SK-N-MC (cell line): Measurements from ENCODE around the gene CPHXL.

Experiments used
- EZH2 ChIP-seq: fragments of 200-600 bp; sonication (generic); IDR thresholded peaks from one replicate; pipeline ENCODE4 v1.6.1; 2017; ENCODE audit warnings: antibody characterized with exemption
- FOXP2 ChIP-seq: optimal IDR thresholded peaks from 2 replicates; pipeline ENCODE3; 2011; ENCODE audit warnings: mild to moderate bottlenecking, moderate library complexity; ENCODE audit not compliant: insufficient read depth; ENCODE audit errors: extremely low read length, control extremely low read depth
- POLR2AphosphoS5 ChIP-seq: IDR thresholded peaks from 2 replicates; pipeline ENCODE4 v1.6.1; 2012; ENCODE audit warnings: mild to moderate bottlenecking, low read depth, low read length, borderline replicate concordance

DNA sequence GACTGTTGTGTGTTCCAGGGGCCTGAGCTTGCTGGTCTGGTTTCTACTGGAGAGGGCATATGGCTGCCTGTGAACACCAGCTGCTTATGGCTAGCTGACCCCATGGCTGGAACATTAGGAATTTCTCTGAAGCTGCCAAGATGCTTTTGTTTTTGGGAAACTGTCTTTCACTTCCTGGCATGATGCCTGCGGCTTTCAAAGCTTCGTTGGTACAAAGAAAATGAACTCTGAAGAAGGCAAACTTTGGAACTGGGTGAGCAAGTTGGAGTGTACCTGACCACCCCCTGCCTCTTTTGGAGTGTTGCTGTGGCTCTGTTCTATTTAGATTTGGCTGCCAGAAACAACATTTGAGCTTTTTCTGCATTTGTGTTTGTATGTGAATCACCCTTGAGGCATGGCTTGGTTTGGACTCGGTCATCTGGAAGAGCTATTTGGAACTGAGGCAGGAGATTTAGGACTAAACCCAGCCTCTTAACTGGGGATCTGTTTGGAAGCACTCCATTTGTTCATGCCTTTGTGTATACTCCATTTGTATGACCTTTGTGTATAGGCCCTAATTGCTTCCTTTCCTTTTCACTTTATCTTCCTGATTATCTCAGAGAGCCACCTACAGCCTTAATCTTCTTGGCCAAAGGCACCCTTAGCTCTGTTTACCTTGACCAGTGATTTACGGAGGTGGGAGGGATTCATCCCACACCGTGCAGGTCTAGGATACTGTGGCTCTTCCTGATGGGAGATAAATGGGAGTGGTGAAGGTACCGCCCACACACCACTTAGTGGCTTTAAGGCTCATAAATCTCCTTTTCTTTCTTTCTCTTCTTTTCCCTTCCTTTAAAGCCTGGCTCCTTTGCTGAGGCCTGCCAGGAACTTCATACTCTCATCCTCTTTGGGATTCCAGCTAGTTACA lies 7.3 kb upstream of the CPHXL start:
- TF ChIP-seq EZH2, result no peak
- TF ChIP-seq POLR2AphosphoS5, result no peak
- no peak for TF ChIP-seq FOXP2
